ENCODE results near the gene JARID2.

The JARID2 gene

GRCh38 chr6:15499125-15499524, 253.3 kb downstream of the JARID2 start:
- no peak overlapping the region for H3K4me3 ChIP-seq (ENCODE audit: low read depth, low read length)
- TF ChIP-seq CTCF (IDR thresholded peaks at IDR 0.05; ENCODE audit: control insufficient read depth, extremely low read depth, insufficient read depth): no peak
- no peak for DNase-seq (ENCODE audit: low read depth)

- DNase-seq (ENCODE audit: low read depth): no peak
- TF ChIP-seq CTCF (IDR thresholded peaks at IDR 0.05; ENCODE audit: control insufficient read depth, extremely low read depth, insufficient read depth): no peak
- no peak overlapping the region for H3K4me3 ChIP-seq (ENCODE audit: low read depth, low read length)
These were observed 253.7 kb downstream of the JARID2 start for GRCh38 chr6:15499591-15499990.

GRCh38 chr6:15500078-15500740, 254.3 kb downstream of the JARID2 start:
- DNase-seq (ENCODE audit: low read depth): no peak
- TF ChIP-seq CTCF (IDR thresholded peaks at IDR 0.05; ENCODE audit: control insufficient read depth, extremely low read depth, insufficient read depth): no peak
- H3K4me3 ChIP-seq (ENCODE audit: low read depth, low read length): no peak overlapping the region

- TF ChIP-seq CTCF (IDR thresholded peaks at IDR 0.05; ENCODE audit: control insufficient read depth, extremely low read depth, insufficient read depth): no peak
- DNase-seq (ENCODE audit: low read depth): no peak
- H3K4me3 ChIP-seq (ENCODE audit: low read depth, low read length): no peak overlapping the region
These were observed 255.3 kb downstream of the JARID2 start for GRCh38 chr6:15500901-15501825.

- no peak overlapping the region for H3K4me3 ChIP-seq (ENCODE audit: low read depth, low read length)
- no peak for DNase-seq (ENCODE audit: low read depth)
- TF ChIP-seq CTCF (IDR thresholded peaks at IDR 0.05; ENCODE audit: control insufficient read depth, extremely low read depth, insufficient read depth): no peak
These were observed 256.1 kb downstream of the JARID2 start for GRCh38 chr6:15501826-15502445.

GRCh38 chr6:15502446-15503345, 256.8 kb downstream of the JARID2 start:
- TF ChIP-seq CTCF (IDR thresholded peaks at IDR 0.05; ENCODE audit: control insufficient read depth, extremely low read depth, insufficient read depth): no peak
- no peak for DNase-seq (ENCODE audit: low read depth)
- no peak overlapping the region for H3K4me3 ChIP-seq (ENCODE audit: low read depth, low read length)
